K562 (cell line): ENCODE measurements around the gene RFT1.

ENCODE experiments used
- MXI1 ChIP-seq: IDR thresholded peaks from 2 replicates; pipeline ENCODE4 v1.6.1; 2011; ENCODE audit warnings: low read depth, mild to moderate bottlenecking, improper control_type of control experiment, low read length
- RCOR1 ChIP-seq, 2 experiments: IDR thresholded peaks; 2 replicates each; pipeline ENCODE4 v1.6.1; 2012; ENCODE audit warnings: low read depth in 2 of 2, low read length in 2 of 2, borderline replicate concordance in 1 of 2, improper control_type of control experiment in 1 of 2
- TF ChIP-seq, protein P1 (sequence below), 2 experiments: fragments of 450-650 bp in 1 of 2; sonication (generic) in 1 of 2; formaldehyde crosslinking; conservative IDR thresholded peaks; 2 replicates each; pipeline versions ENCODE4 v1.4.0 to v1.8.1; 2020 to 2022; ENCODE audit warnings: mild to moderate bottlenecking in 1 of 2, missing genetic modification reagents in 1 of 2
- TF ChIP-seq, protein P2 (sequence below), 2 experiments: fragments of 450-650 bp; IDR thresholded peaks; 2 replicates each; pipeline ENCODE4 v1.6.1; 2018; ENCODE audit warnings: mild to moderate bottlenecking in 2 of 2, low read depth in 1 of 2; ENCODE audit not compliant: partially characterized antibody in 2 of 2
- TF ChIP-seq, protein P3 (sequence below), 3 experiments: IDR thresholded peaks in 2 of 3; conservative IDR thresholded peaks in 1 of 3; 2 replicates each; pipeline ENCODE4 v1.5.1; 2011 to 2012; ENCODE audit warnings: low read length in 3 of 3, mild to moderate bottlenecking in 3 of 3, control low read depth in 2 of 3, improper control_type of control experiment in 1 of 3, inconsistent platforms in 1 of 3, low read depth in 1 of 3, mixed read lengths in 1 of 3, moderate library complexity in 1 of 3; ENCODE audit not compliant: insufficient read depth in 2 of 3

DNA sequence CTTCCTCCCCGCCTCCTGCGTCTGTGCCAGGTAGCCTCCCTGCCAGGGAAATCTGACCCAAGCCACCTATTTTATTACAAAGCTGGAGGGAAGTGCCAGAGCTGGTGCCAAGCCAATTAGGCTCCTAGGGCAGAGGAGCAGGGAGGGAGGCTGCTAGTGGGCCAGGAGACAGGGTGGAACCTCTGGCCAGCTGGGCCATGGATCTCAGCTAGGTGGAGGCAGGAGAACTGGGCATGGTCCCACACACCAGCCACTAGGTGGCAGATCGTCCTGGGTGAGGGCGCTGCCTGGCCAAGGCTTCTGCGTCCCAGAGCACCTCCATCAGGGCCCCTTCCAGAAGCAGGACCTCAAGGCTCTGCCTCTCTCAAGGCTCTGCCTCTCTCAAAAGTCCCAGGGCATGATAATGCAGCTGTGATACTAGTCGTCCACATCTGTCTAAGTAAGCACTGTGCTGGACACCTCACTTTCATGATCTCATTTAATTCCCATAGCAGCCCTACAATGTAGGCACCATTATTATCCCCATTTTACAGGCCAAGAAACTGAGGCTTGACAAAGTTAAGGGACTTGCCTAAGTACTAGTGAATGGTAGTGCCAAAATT, 4.5 kb upstream of the RFT1 start:
- TF ChIP-seq RCOR1 (IDR thresholded peaks at IDR 0.05; ENCODE audit: borderline replicate concordance in 1 of 2, low read depth in 2 of 2, low read length in 2 of 2) (peak in 1 of 2 experiments; percentile 39; a peak in 1 of 4 replicates), MXI1 (no peak)
- TF ChIP-seq, protein P1, sequence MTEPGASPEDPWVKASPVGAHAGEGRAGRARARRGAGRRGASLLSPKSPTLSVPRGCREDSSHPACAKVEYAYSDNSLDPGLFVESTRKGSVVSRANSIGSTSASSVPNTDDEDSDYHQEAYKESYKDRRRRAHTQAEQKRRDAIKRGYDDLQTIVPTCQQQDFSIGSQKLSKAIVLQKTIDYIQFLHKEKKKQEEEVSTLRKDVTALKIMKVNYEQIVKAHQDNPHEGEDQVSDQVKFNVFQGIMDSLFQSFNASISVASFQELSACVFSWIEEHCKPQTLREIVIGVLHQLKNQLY (CRISPR knock-in tag; conservative IDR thresholded peaks at IDR 0.05) = no peak
- TF ChIP-seq, protein P2, sequence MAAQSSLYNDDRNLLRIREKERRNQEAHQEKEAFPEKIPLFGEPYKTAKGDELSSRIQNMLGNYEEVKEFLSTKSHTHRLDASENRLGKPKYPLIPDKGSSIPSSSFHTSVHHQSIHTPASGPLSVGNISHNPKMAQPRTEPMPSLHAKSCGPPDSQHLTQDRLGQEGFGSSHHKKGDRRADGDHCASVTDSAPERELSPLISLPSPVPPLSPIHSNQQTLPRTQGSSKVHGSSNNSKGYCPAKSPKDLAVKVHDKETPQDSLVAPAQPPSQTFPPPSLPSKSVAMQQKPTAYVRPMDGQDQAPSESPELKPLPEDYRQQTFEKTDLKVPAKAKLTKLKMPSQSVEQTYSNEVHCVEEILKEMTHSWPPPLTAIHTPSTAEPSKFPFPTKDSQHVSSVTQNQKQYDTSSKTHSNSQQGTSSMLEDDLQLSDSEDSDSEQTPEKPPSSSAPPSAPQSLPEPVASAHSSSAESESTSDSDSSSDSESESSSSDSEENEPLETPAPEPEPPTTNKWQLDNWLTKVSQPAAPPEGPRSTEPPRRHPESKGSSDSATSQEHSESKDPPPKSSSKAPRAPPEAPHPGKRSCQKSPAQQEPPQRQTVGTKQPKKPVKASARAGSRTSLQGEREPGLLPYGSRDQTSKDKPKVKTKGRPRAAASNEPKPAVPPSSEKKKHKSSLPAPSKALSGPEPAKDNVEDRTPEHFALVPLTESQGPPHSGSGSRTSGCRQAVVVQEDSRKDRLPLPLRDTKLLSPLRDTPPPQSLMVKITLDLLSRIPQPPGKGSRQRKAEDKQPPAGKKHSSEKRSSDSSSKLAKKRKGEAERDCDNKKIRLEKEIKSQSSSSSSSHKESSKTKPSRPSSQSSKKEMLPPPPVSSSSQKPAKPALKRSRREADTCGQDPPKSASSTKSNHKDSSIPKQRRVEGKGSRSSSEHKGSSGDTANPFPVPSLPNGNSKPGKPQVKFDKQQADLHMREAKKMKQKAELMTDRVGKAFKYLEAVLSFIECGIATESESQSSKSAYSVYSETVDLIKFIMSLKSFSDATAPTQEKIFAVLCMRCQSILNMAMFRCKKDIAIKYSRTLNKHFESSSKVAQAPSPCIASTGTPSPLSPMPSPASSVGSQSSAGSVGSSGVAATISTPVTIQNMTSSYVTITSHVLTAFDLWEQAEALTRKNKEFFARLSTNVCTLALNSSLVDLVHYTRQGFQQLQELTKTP (IDR thresholded peaks at IDR 0.05; ENCODE audit: low read depth in 1 of 2, partially characterized antibody in 2 of 2) = no peak
- TF ChIP-seq, protein P3, sequence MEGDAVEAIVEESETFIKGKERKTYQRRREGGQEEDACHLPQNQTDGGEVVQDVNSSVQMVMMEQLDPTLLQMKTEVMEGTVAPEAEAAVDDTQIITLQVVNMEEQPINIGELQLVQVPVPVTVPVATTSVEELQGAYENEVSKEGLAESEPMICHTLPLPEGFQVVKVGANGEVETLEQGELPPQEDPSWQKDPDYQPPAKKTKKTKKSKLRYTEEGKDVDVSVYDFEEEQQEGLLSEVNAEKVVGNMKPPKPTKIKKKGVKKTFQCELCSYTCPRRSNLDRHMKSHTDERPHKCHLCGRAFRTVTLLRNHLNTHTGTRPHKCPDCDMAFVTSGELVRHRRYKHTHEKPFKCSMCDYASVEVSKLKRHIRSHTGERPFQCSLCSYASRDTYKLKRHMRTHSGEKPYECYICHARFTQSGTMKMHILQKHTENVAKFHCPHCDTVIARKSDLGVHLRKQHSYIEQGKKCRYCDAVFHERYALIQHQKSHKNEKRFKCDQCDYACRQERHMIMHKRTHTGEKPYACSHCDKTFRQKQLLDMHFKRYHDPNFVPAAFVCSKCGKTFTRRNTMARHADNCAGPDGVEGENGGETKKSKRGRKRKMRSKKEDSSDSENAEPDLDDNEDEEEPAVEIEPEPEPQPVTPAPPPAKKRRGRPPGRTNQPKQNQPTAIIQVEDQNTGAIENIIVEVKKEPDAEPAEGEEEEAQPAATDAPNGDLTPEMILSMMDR (IDR thresholded peaks at IDR 0.05 in 2 of 3, conservative IDR thresholded peaks at IDR 0.05 in 1 of 3; ENCODE audit: insufficient read depth in 2 of 3, low read depth in 1 of 3, low read length in 3 of 3) = peak; percentile 48 to 75 (median 56)
